ENCODE data around the gene MAGIX.

Gene MAGIX

GRCh38 chrX:49206543-49206942, 44.0 kb downstream of the MAGIX start:
- DNase-seq (ENCODE audit: low read depth), result no peak

DNA sequence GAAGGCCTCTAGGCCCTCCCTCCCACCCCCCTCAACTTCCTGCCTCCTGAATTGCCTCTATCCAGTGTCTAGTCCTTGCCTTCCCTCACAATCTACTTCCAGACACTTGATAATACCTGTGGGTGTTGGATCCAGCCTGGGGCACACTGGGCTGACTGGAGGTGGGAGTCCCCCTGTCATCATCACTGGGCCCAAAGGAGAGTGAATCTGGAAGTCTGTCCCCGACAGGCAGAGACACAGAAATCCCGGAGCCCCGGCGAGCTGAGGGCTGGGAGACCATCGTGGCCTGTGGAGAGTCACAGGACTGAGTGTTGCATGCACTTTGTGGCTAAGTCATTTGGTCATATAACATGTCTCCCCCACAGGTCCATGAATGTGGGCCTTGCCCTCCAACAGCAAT, 45.8 kb downstream of the MAGIX start:
- DNase-seq (ENCODE audit: low read depth), result no peak

- DNase-seq (ENCODE audit: low read depth), result no peak
Observed at GRCh38 chrX:49209434-49210251, 47.1 kb downstream of the MAGIX start.

GRCh38 chrX:49210406-49210805, 47.8 kb downstream of the MAGIX start:
- DNase-seq (ENCODE audit: low read depth), result no peak

GRCh38 chrX:49211074-49211473, 48.5 kb downstream of the MAGIX start:
- no peak for DNase-seq (ENCODE audit: low read depth)

DNA sequence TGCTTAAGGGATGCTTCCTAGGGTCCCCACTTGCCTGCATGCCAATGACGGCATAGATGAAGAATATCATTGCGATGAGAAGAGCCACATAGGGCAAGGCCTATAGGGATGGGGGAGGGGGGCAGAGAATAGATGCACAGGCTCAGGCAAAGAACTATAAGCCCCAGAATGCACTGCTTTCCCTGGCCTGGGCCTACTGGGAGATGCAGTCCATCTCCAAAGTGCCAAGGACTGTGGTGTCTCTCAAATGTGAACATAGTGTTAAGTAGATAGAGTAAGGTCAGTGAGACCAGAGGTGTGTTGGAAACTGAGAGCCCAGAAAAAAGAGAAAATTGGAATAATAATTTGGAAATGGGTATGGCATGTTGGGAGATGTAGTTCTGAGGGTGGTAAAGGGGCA, 49.7 kb downstream of the MAGIX start:
- no peak for DNase-seq (ENCODE audit: low read depth)

GRCh38 chrX:49212861-49213260, 50.3 kb downstream of the MAGIX start:
- no peak for DNase-seq (ENCODE audit: low read depth)

DNA sequence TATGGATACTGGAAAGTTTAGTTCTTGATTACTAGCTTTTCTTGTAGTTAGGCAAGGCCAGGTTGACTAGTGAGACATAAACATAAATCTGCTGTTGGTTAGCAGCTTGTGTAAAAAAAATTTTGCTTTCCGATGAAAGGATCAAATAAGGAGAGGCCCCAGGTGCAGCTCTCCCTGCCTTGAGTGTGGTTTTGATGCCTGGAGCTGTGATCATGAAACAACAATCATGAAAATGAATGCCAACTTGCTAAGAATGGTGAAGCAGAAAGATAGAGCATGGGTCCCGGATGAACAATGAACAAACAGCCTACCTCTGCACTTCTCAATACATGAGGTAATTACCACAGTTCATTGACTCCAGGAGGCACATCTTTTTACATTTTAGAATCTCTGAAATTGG, 51.9 kb downstream of the MAGIX start:
- no peak for DNase-seq (ENCODE audit: low read depth)

GRCh38 chrX:49214996-49215526, 52.5 kb downstream of the MAGIX start:
- DNase-seq (ENCODE audit: low read depth), result no peak

Measured in activated T-cell treated with anti-CD3 and anti-CD28 coated beads for 1 hour (primary cell).